Measurements from ENCODE around the gene RPS17.

Gene RPS17

DNA sequence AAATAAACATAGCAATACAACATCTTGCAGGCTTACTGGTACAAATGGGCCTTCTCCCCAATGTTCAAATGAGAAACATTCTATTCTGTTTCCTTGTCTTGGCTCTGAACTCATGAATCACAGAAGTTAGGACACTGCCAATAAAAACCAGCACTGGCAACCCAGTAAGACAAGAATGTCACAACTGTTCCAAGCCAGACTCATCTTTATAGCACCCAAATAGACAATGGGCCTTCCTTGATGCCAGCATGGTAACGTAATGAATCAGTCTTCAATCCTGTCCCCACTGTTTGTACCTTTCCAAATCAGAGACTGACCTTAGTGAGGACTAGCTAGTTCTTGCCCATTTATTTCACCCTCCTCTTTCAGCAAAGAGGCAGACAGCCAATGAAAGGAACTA is 14.1 kb upstream of the RPS17 start:
- no peak for TF ChIP-seq FOXP2 (optimal IDR thresholded peaks at IDR 0.05; ENCODE audit: control extremely low read depth, extremely low read length, insufficient read depth)
- no peak for TF ChIP-seq POLR2AphosphoS5 (IDR thresholded peaks at IDR 0.05; ENCODE audit: borderline replicate concordance, low read depth, low read length)
- no peak for TF ChIP-seq EZH2 (IDR thresholded peaks at IDR 0.05)
- no peak for DNase-seq (ENCODE audit: low read depth, low spot score)
- H3K4me3 ChIP-seq = no peak overlapping the region
- H3K9me3 ChIP-seq (ENCODE audit: low read depth, low read length) = no peaks in the 10 kb centered on the region
- no peak overlapping the region for H3K9ac ChIP-seq (ENCODE audit: insufficient read length)
- H3K27ac ChIP-seq = no peak overlapping the region
- H3K36me3 ChIP-seq (ENCODE audit: insufficient read depth, low read length) = no peaks in the 10 kb centered on the region

- Histone ChIP-seq H3K36me3 (ENCODE audit: insufficient read depth, low read length) (no peaks in the 10 kb centered on the region), H3K9me3 (ENCODE audit: low read depth, low read length) (no peaks in the 10 kb centered on the region), H3K4me3 (no peak overlapping the region), H3K9ac (ENCODE audit: insufficient read length) (no peak overlapping the region), H3K27ac (no peak overlapping the region)
- TF ChIP-seq POLR2AphosphoS5 (IDR thresholded peaks at IDR 0.05; ENCODE audit: borderline replicate concordance, low read depth, low read length) (no peak), FOXP2 (optimal IDR thresholded peaks at IDR 0.05; ENCODE audit: control extremely low read depth, extremely low read length, insufficient read depth) (no peak), EZH2 (IDR thresholded peaks at IDR 0.05) (no peak)
- no peak for DNase-seq (ENCODE audit: low read depth, low spot score)
Measured at GRCh38 chr15:82553846-82554245, 13.6 kb upstream of the RPS17 start.

DNA sequence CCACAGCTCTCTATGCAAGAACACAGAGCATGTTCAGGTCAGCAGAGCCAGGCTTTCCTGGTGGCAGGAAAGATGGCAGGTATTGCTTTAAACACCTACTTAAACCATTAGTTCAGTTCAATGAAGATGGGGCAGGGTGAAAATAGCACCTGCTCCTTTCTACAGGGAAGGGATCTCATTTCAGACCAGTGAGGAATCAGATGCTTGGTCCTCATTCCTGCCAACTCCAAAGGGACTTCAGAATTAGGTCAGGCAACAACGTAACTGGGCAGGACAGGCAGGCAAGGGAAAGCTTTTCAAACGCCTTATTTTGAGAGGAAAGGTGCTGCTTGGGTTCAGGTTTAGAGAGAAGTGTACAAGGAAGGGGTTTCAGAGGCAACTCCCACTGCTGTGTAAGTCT is 12.6 kb upstream of the RPS17 start:
- no peak overlapping the region for H3K4me3 ChIP-seq
- TF ChIP-seq FOXP2 (optimal IDR thresholded peaks at IDR 0.05; ENCODE audit: control extremely low read depth, extremely low read length, insufficient read depth) (no peak), EZH2 (IDR thresholded peaks at IDR 0.05) (no peak), POLR2AphosphoS5 (IDR thresholded peaks at IDR 0.05; ENCODE audit: borderline replicate concordance, low read depth, low read length) (no peak)
- H3K27ac ChIP-seq = no peak overlapping the region
- no peak overlapping the region for H3K9ac ChIP-seq (ENCODE audit: insufficient read length)
- no peak for DNase-seq (ENCODE audit: low read depth, low spot score)
- no peaks in the 10 kb centered on the region for H3K9me3 ChIP-seq (ENCODE audit: low read depth, low read length)
- no peaks in the 10 kb centered on the region for H3K36me3 ChIP-seq (ENCODE audit: insufficient read depth, low read length)

DNA sequence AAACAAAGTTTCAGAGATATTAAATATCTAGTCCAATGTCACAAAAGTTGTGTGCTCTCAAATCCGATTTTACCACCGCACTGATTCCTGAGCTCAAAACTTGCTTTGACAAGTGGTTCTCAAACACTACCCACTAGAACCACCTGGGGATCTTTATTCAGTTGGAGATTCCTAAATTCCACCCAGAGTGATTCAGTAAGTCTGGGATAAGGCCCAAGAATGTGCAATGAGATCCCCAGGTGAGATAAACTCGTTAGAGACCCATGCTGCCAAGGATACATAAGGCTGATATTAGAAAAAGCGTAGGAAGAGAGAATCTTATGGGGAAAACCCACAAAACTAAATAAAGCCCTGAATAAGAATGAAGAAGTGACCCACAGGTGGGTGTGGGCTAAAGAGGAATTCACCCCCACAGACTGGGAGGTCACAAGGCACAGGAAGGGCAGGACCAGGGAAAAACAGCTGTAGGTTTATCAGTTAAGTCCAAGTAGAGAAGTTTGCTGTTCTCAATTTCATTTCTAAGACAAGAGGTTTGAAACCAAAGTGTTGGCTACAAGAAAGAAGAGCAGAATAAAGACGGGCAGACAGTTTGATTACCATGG is 11.5 kb upstream of the RPS17 start:
- Histone ChIP-seq H3K36me3 (ENCODE audit: insufficient read depth, low read length) (no peaks in the 10 kb centered on the region), H3K9me3 (ENCODE audit: low read depth, low read length) (no peaks in the 10 kb centered on the region)

DNA sequence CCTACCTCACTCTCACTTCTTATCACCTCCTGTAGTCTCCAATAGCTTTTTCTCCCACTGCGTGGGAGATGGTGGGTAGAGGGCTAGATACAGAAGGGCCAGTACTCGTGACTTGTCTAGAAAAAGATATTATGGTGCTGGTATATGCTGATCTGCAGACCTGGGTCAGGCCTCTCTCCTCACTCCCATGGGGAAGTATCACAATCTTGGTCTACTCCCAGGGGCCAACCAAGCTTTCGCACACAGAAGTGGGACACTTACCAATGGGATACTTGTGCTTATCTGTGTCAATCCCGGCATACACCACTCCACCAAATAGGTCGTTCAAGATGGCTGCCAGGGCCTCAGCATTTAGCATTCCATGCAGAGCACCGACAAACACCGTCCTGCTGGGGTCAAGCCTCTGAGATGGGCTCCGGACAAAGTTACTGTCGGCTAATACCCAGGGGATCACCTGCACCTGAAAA is 9.0 kb upstream of the RPS17 start:
- H3K4me3 ChIP-seq = no peak overlapping the region
- H3K27ac ChIP-seq = no peak overlapping the region
- H3K36me3 ChIP-seq (ENCODE audit: insufficient read depth, low read length) = no peaks in the 10 kb centered on the region
- no peak for DNase-seq (ENCODE audit: low read depth, low spot score)
- H3K9me3 ChIP-seq (ENCODE audit: low read depth, low read length) = no peaks in the 10 kb centered on the region
- H3K9ac ChIP-seq (ENCODE audit: insufficient read length) = no peak overlapping the region
- no peak for TF ChIP-seq EZH2 (IDR thresholded peaks at IDR 0.05)
- no peak for TF ChIP-seq POLR2AphosphoS5 (IDR thresholded peaks at IDR 0.05; ENCODE audit: borderline replicate concordance, low read depth, low read length)
- no peak for TF ChIP-seq FOXP2 (optimal IDR thresholded peaks at IDR 0.05; ENCODE audit: control extremely low read depth, extremely low read length, insufficient read depth)

More for the DNA sequence above, 11.5 kb upstream of the RPS17 start:
- no peak overlapping the region for H3K27ac ChIP-seq
- H3K4me3 ChIP-seq = no peak overlapping the region
- DNase-seq (ENCODE audit: low read depth, low spot score) = no peak
- TF ChIP-seq FOXP2 (optimal IDR thresholded peaks at IDR 0.05; ENCODE audit: control extremely low read depth, extremely low read length, insufficient read depth) (no peak), EZH2 (IDR thresholded peaks at IDR 0.05) (no peak), POLR2AphosphoS5 (IDR thresholded peaks at IDR 0.05; ENCODE audit: borderline replicate concordance, low read depth, low read length) (no peak)
- H3K9ac ChIP-seq (ENCODE audit: insufficient read length) = no peak overlapping the region

GRCh38 chr15:82548700-82549099 is 8.4 kb upstream of the RPS17 start:
- no peaks in the 10 kb centered on the region for H3K36me3 ChIP-seq (ENCODE audit: insufficient read depth, low read length)
- no peaks in the 10 kb centered on the region for H3K9me3 ChIP-seq (ENCODE audit: low read depth, low read length)
- DNase-seq (ENCODE audit: low read depth, low spot score) = no peak
- H3K9ac ChIP-seq (ENCODE audit: insufficient read length) = no peak overlapping the region
- TF ChIP-seq FOXP2 (optimal IDR thresholded peaks at IDR 0.05; ENCODE audit: control extremely low read depth, extremely low read length, insufficient read depth) (no peak), POLR2AphosphoS5 (IDR thresholded peaks at IDR 0.05; ENCODE audit: borderline replicate concordance, low read depth, low read length) (no peak), EZH2 (IDR thresholded peaks at IDR 0.05) (no peak)
- H3K27ac ChIP-seq = no peak overlapping the region
- H3K4me3 ChIP-seq = no peak overlapping the region

DNA sequence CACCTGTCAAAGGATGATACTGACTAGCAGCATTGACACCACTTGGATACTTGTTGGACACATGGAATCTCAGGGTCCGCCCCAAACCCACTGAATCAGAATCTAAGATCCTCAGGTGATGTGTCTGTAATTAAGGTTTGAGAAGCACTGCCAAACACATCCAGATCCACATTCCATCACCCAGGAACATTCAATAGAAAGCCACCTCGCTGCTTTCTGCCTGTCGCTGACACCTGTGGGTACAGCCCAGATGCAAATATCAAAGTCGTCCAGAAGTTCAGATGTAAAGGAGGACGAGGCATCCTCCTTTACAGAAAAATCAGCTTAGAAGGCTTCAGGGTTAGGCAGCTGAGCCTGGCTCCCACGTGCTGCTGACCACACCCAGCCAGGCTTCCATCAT is 5.2 kb upstream of the RPS17 start:
- Histone ChIP-seq H3K4me3 (no peak overlapping the region), H3K9me3 (ENCODE audit: low read depth, low read length) (no peaks in the 10 kb centered on the region), H3K27ac (no peak overlapping the region), H3K9ac (ENCODE audit: insufficient read length) (no peak overlapping the region), H3K36me3 (ENCODE audit: insufficient read depth, low read length) (no peaks in the 10 kb centered on the region)
- DNase-seq (ENCODE audit: low read depth, low spot score) = no peak
- TF ChIP-seq POLR2AphosphoS5 (IDR thresholded peaks at IDR 0.05; ENCODE audit: borderline replicate concordance, low read depth, low read length) = no peak
- no peak for TF ChIP-seq FOXP2 (optimal IDR thresholded peaks at IDR 0.05; ENCODE audit: control extremely low read depth, extremely low read length, insufficient read depth)
- no peak for TF ChIP-seq EZH2 (IDR thresholded peaks at IDR 0.05)

DNA sequence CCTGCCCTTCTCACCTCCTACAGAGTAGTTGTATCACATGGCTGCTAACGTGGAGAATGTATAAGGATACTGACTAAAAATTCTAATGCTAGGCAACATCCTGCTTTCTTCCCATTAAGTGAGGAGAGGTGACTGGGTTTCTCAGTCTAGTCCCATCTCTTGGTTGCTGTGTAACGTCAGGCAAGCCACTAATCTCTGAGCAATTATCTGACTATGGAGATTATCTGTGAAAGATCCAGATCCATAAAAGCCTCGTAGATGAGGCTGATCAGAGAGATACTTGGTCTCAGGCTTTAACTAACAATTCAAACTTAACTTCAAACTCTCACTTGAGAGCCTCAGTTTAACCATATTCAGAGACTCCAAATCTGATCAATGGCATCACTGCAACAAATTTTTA is 4.7 kb upstream of the RPS17 start:
- Histone ChIP-seq H3K9me3 (ENCODE audit: low read depth, low read length) (no peaks in the 10 kb centered on the region), H3K9ac (ENCODE audit: insufficient read length) (no peak overlapping the region), H3K4me3 (no peak overlapping the region), H3K27ac (no peak overlapping the region), H3K36me3 (ENCODE audit: insufficient read depth, low read length) (no peaks in the 10 kb centered on the region)
- DNase-seq (ENCODE audit: low read depth, low spot score) = no peak
- TF ChIP-seq POLR2AphosphoS5 (IDR thresholded peaks at IDR 0.05; ENCODE audit: borderline replicate concordance, low read depth, low read length) (no peak), EZH2 (IDR thresholded peaks at IDR 0.05) (no peak), FOXP2 (optimal IDR thresholded peaks at IDR 0.05; ENCODE audit: control extremely low read depth, extremely low read length, insufficient read depth) (no peak)

- Histone ChIP-seq H3K4me3 (no peak overlapping the region), H3K36me3 (ENCODE audit: insufficient read depth, low read length) (peaks cover 5% of the 10 kb centered on the region), H3K9me3 (ENCODE audit: low read depth, low read length) (no peaks in the 10 kb centered on the region), H3K27ac (no peak overlapping the region), H3K9ac (ENCODE audit: insufficient read length) (no peak overlapping the region)
- TF ChIP-seq FOXP2 (optimal IDR thresholded peaks at IDR 0.05; ENCODE audit: control extremely low read depth, extremely low read length, insufficient read depth) = no peak
- no peak for TF ChIP-seq POLR2AphosphoS5 (IDR thresholded peaks at IDR 0.05; ENCODE audit: borderline replicate concordance, low read depth, low read length)
- TF ChIP-seq EZH2 (IDR thresholded peaks at IDR 0.05) = no peak
- no peak for DNase-seq (ENCODE audit: low read depth, low spot score)
Measured at GRCh38 chr15:82544431-82544830, 4.2 kb upstream of the RPS17 start.

All from SK-N-MC (cell line).